SK-N-MC (cell line): ENCODE results near the gene CREBRF.

Experiments used
- EZH2 ChIP-seq: fragments of 200-600 bp; sonication (generic); IDR thresholded peaks from one replicate; pipeline ENCODE4 v1.6.1; 2017; ENCODE audit warnings: antibody characterized with exemption
- FOXP2 ChIP-seq: optimal IDR thresholded peaks from 2 replicates; pipeline ENCODE3; 2011; ENCODE audit warnings: mild to moderate bottlenecking, moderate library complexity; ENCODE audit not compliant: insufficient read depth; ENCODE audit errors: extremely low read length, control extremely low read depth
- POLR2AphosphoS5 ChIP-seq: IDR thresholded peaks from 2 replicates; pipeline ENCODE4 v1.6.1; 2012; ENCODE audit warnings: mild to moderate bottlenecking, low read depth, low read length, borderline replicate concordance

DNA sequence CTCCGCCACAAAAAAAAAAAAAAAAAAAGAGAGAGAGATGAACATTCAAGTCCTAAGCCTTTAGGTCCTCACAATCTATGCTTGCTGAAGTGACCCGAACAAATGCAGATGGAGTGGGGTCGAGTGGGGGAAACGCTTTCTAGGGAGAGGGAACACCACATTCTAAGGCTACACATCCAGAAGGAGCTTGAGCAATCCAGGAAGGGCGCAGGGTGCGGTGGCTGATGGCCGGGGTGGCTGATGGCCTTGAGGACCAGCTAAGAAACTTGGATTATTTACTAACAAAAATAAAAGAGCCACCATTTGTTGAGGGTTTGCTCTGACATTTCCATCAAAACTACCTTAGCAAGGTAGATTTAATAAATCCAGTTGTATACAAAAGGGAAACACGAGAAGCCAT, 87.4 kb downstream of the CREBRF start:
- TF ChIP-seq POLR2AphosphoS5, result no peak
- TF ChIP-seq EZH2, result no peak
- TF ChIP-seq FOXP2, result no peak
